GM23338 (cell line): ENCODE results near the gene UCHL1. TPM values are rescaled to one million over a fixed set of nuclear protein-coding genes. Genes with fewer than 3 reads are reported as not detected.

Experiments
- ATAC-seq: fragments of 200-7000 bp; cut with Tn5 transposase; 3 replicates; pipeline ENCODE4 v1.9.1; 2020
- DNase-seq: peaks from one replicate; pipeline ENCODE4 v3.0.0-alpha.2; 2015; ENCODE audit warnings: low spot score
- H2AFZ ChIP-seq: fragments of 200-600 bp; sonication (generic); 2 replicates; pipeline ENCODE4 v1.8.0; 2016; ENCODE audit warnings: antibody characterized with exemption, mild to moderate bottlenecking, moderate library complexity
- H3F3A ChIP-seq: fragments of 200-600 bp; sonication (generic); replicated peaks from 2 replicates; pipeline ENCODE4 v1.8.0; 2017; ENCODE audit warnings: antibody characterized with exemption, mixed run types, low read depth
- H3K27ac ChIP-seq: fragments of 200-600 bp; sonication (generic); 2 replicates; pipeline ENCODE4 v1.6.1; 2016; ENCODE audit warnings: low read depth
- H3K27me3 ChIP-seq: fragments of 200-600 bp; sonication (generic); 2 replicates; pipeline ENCODE4 v1.8.0; 2016; ENCODE audit warnings: mild to moderate bottlenecking, mixed run types, moderate library complexity; ENCODE audit not compliant: insufficient read depth
- H3K36me3 ChIP-seq: fragments of 200-600 bp; sonication (generic); 2 replicates; pipeline ENCODE4 v1.8.0; 2016; ENCODE audit warnings: mild to moderate bottlenecking; ENCODE audit not compliant: insufficient read depth
- H3K4me1 ChIP-seq: fragments of 200-600 bp; sonication (generic); 2 replicates; pipeline ENCODE4 v1.8.0; 2016; ENCODE audit warnings: mild to moderate bottlenecking, moderate library complexity; ENCODE audit not compliant: insufficient read depth
- H3K4me2 ChIP-seq: fragments of 200-600 bp; sonication (generic); 2 replicates; pipeline ENCODE4 v1.7.1; 2017; ENCODE audit warnings: mixed run types
- H3K4me3 ChIP-seq: fragments of 200-600 bp; sonication (generic); 2 replicates; pipeline ENCODE4 v1.6.1; 2016; ENCODE audit warnings: mixed run types
- H3K79me2 ChIP-seq: fragments of 200-600 bp; sonication (generic); replicated peaks from 2 replicates; pipeline ENCODE4 v1.8.0; 2017; ENCODE audit warnings: mild to moderate bottlenecking; ENCODE audit not compliant: insufficient read depth
- H3K9me2 ChIP-seq: fragments of 200-600 bp; sonication (generic); 2 replicates; pipeline ENCODE4 v1.8.0; 2017; ENCODE audit not compliant: insufficient read depth
- H4K20me1 ChIP-seq: fragments of 200-600 bp; sonication (generic); replicated peaks from 2 replicates; pipeline ENCODE4 v1.8.0; 2017; ENCODE audit warnings: mild to moderate bottlenecking; ENCODE audit not compliant: insufficient read depth
- H3K27ac Mint-ChIP-seq: 2 replicates; pipeline ENCODE4 v1.8.0; 2020; ENCODE audit warnings: inconsistent platforms, mild to moderate bottlenecking, moderate library complexity, mixed read lengths
- H3K27me3 Mint-ChIP-seq: 3 replicates; pipeline ENCODE4 v1.8.0; 2022; ENCODE audit warnings: low read depth, mild to moderate bottlenecking, moderate library complexity, mixed read lengths, inconsistent platforms; ENCODE audit not compliant: insufficient read depth, poor library complexity
- H3K36me3 Mint-ChIP-seq: 3 replicates; pipeline ENCODE4 v1.8.0; 2021; ENCODE audit warnings: low read depth, mild to moderate bottlenecking, inconsistent platforms, moderate library complexity, mixed read lengths
- H3K4me1 Mint-ChIP-seq: 3 replicates; pipeline ENCODE4 v1.8.0; 2020; ENCODE audit warnings: mild to moderate bottlenecking, inconsistent platforms, mixed read lengths
- H3K4me3 Mint-ChIP-seq: 3 replicates; pipeline ENCODE4 v1.8.0; 2021; ENCODE audit warnings: moderate library complexity, mild to moderate bottlenecking, inconsistent platforms, mixed read lengths
- H3K9me3 Mint-ChIP-seq: 3 replicates; pipeline ENCODE4 v1.8.0; 2020; ENCODE audit warnings: moderate library complexity, mild to moderate bottlenecking, inconsistent platforms, mixed read lengths
- CREB1 ChIP-seq: fragments of 250-450 bp; sonication (Bioruptor Pico); IDR thresholded peaks from 2 replicates; pipeline ENCODE4 v1.5.0; 2020; ENCODE audit warnings: low read depth, mild to moderate bottlenecking, moderate library complexity
- EZH2 ChIP-seq: fragments of 200-600 bp; sonication (generic); IDR thresholded peaks from one replicate; pipeline ENCODE4 v1.8.0; 2017; ENCODE audit warnings: antibody characterized with exemption, mild to moderate bottlenecking, low read depth; ENCODE audit not compliant: unreplicated experiment
- EZH2phosphoT487 ChIP-seq: fragments of 200-600 bp; sonication (generic); IDR thresholded peaks from one replicate; pipeline ENCODE4 v1.8.1; 2018; ENCODE audit warnings: antibody characterized with exemption; ENCODE audit not compliant: unreplicated experiment
- JUNB ChIP-seq: IDR thresholded peaks from one replicate; pipeline ENCODE4 v1.6.1; 2016; ENCODE audit warnings: antibody characterized with exemption; ENCODE audit not compliant: unreplicated experiment
- NANOG ChIP-seq: IDR thresholded peaks from 2 replicates; pipeline ENCODE4 v1.6.1; 2016; ENCODE audit warnings: antibody characterized with exemption, borderline replicate concordance
- POLR2AphosphoS5 ChIP-seq: IDR thresholded peaks from 2 replicates; pipeline ENCODE4 v1.6.1; 2016; ENCODE audit warnings: antibody characterized with exemption, low read depth
- STAT1 ChIP-seq: IDR thresholded peaks from one replicate; pipeline ENCODE4 v1.6.1; 2016; ENCODE audit warnings: antibody characterized with exemption; ENCODE audit not compliant: unreplicated experiment
- ZNF114 ChIP-seq: fragments of 250-450 bp; sonication (Bioruptor Pico); IDR thresholded peaks from 2 replicates; pipeline ENCODE4 v1.5.0; 2020; ENCODE audit warnings: mild to moderate bottlenecking, moderate library complexity
- ZNF331 ChIP-seq: fragments of 250-450 bp; sonication (Bioruptor Pico); IDR thresholded peaks from 2 replicates; pipeline ENCODE4 v1.5.0; 2020; ENCODE audit warnings: low read depth, mild to moderate bottlenecking, moderate library complexity
- polyA plus RNA-seq: library from polyadenylated mRNA; unstranded; fragments of >200 nt; fragmentation: Nextera tagmentation; extraction: Ambion mirVana; gene quantifications from 2 replicates; pipeline ENCODE4 v1.2.1, GENCODE V29; 2016
- total RNA-seq: library from RNA; depleted of rRNA; stranded (reverse); fragments of >200 nt; shearing (Covaris generic); gene quantifications from 2 replicates; pipeline ENCODE4 v1.2.3, GENCODE V29; 2014
- TF ChIP-seq, protein P1 (sequence below): IDR thresholded peaks from 2 replicates; pipeline ENCODE4 v1.6.1; 2016; ENCODE audit warnings: antibody characterized with exemption
- TF ChIP-seq, protein P2 (sequence below), 2 experiments: fragments of 200-600 bp in 1 of 2; sonication (generic) in 1 of 2; conservative IDR thresholded peaks; 2 replicates each; pipeline versions ENCODE4 v1.5.1 to v1.6.1; 2016 to 2017; ENCODE audit warnings: antibody characterized with exemption in 2 of 2, low read depth in 2 of 2, mild to moderate bottlenecking in 2 of 2, moderate library complexity in 1 of 2
- TF ChIP-seq, protein P3 (sequence below): fragments of 250-450 bp; sonication (Bioruptor Pico); IDR thresholded peaks from 2 replicates; pipeline ENCODE4 v1.5.0; 2020; ENCODE audit warnings: mild to moderate bottlenecking, moderate library complexity
- TF ChIP-seq, protein P4 (sequence below): IDR thresholded peaks from one replicate; pipeline ENCODE4 v1.6.1; 2018; ENCODE audit warnings: antibody characterized with exemption; ENCODE audit not compliant: unreplicated experiment

Gene UCHL1
- total and polyA plus RNA-seq, 2 experiments from 2014 or later, result 998 to 1,758 TPM

DNA sequence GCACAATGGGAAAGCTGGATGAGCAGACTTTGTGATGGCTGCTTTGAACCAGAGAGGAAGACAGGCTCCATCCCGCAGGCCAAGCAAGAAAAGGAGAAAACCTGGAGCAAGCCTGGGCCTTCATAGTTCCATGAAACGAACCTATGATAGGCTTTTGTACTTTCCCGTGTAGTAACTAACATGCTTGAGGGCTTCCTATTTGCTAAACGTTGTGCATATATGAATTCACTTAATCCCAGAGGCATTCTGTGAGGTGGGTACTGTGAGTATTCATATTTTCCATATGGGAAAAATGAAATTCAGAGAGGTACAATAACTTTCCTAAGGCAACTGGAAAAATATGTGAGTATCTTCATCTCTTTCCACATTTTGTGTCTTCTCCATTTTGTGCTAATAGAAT lies 28.8 kb upstream of the UCHL1 start:
- Histone ChIP-seq H3K4me2 (no peak overlapping the region), H3K9me2 (no peaks in the 10 kb centered on the region), H4K20me1 (no peaks in the 10 kb centered on the region), H3K4me3 (no peak overlapping the region), H3F3A (no peaks in the 10 kb centered on the region), H3K36me3 (no peaks in the 10 kb centered on the region), H3K27me3 (no peaks in the 10 kb centered on the region), H2AFZ (peak overlapping the region; percentile 49; the same call in 1 of the 2 replicates), H3K79me2 (no peaks in the 10 kb centered on the region), H3K4me1 (no peaks in the 10 kb centered on the region), H3K27ac (no peak overlapping the region)
- ATAC-seq (no peak), DNase-seq (no peak)
- no peaks in the 10 kb centered on the region for H3K9me3 Mint-ChIP-seq
- TF ChIP-seq, protein P1, sequence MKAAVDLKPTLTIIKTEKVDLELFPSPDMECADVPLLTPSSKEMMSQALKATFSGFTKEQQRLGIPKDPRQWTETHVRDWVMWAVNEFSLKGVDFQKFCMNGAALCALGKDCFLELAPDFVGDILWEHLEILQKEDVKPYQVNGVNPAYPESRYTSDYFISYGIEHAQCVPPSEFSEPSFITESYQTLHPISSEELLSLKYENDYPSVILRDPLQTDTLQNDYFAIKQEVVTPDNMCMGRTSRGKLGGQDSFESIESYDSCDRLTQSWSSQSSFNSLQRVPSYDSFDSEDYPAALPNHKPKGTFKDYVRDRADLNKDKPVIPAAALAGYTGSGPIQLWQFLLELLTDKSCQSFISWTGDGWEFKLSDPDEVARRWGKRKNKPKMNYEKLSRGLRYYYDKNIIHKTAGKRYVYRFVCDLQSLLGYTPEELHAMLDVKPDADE, result no peak
- TF ChIP-seq STAT1, result no peak
- no peak for TF ChIP-seq POLR2AphosphoS5
- no peak for TF ChIP-seq NANOG
- TF ChIP-seq EZH2, result no peak
- TF ChIP-seq EZH2phosphoT487, result no peak
- TF ChIP-seq, protein P2, sequence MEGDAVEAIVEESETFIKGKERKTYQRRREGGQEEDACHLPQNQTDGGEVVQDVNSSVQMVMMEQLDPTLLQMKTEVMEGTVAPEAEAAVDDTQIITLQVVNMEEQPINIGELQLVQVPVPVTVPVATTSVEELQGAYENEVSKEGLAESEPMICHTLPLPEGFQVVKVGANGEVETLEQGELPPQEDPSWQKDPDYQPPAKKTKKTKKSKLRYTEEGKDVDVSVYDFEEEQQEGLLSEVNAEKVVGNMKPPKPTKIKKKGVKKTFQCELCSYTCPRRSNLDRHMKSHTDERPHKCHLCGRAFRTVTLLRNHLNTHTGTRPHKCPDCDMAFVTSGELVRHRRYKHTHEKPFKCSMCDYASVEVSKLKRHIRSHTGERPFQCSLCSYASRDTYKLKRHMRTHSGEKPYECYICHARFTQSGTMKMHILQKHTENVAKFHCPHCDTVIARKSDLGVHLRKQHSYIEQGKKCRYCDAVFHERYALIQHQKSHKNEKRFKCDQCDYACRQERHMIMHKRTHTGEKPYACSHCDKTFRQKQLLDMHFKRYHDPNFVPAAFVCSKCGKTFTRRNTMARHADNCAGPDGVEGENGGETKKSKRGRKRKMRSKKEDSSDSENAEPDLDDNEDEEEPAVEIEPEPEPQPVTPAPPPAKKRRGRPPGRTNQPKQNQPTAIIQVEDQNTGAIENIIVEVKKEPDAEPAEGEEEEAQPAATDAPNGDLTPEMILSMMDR (conservative IDR thresholded peaks at IDR 0.05; ENCODE audit: low read depth in 2 of 2), result no peak
- TF ChIP-seq, protein P3, sequence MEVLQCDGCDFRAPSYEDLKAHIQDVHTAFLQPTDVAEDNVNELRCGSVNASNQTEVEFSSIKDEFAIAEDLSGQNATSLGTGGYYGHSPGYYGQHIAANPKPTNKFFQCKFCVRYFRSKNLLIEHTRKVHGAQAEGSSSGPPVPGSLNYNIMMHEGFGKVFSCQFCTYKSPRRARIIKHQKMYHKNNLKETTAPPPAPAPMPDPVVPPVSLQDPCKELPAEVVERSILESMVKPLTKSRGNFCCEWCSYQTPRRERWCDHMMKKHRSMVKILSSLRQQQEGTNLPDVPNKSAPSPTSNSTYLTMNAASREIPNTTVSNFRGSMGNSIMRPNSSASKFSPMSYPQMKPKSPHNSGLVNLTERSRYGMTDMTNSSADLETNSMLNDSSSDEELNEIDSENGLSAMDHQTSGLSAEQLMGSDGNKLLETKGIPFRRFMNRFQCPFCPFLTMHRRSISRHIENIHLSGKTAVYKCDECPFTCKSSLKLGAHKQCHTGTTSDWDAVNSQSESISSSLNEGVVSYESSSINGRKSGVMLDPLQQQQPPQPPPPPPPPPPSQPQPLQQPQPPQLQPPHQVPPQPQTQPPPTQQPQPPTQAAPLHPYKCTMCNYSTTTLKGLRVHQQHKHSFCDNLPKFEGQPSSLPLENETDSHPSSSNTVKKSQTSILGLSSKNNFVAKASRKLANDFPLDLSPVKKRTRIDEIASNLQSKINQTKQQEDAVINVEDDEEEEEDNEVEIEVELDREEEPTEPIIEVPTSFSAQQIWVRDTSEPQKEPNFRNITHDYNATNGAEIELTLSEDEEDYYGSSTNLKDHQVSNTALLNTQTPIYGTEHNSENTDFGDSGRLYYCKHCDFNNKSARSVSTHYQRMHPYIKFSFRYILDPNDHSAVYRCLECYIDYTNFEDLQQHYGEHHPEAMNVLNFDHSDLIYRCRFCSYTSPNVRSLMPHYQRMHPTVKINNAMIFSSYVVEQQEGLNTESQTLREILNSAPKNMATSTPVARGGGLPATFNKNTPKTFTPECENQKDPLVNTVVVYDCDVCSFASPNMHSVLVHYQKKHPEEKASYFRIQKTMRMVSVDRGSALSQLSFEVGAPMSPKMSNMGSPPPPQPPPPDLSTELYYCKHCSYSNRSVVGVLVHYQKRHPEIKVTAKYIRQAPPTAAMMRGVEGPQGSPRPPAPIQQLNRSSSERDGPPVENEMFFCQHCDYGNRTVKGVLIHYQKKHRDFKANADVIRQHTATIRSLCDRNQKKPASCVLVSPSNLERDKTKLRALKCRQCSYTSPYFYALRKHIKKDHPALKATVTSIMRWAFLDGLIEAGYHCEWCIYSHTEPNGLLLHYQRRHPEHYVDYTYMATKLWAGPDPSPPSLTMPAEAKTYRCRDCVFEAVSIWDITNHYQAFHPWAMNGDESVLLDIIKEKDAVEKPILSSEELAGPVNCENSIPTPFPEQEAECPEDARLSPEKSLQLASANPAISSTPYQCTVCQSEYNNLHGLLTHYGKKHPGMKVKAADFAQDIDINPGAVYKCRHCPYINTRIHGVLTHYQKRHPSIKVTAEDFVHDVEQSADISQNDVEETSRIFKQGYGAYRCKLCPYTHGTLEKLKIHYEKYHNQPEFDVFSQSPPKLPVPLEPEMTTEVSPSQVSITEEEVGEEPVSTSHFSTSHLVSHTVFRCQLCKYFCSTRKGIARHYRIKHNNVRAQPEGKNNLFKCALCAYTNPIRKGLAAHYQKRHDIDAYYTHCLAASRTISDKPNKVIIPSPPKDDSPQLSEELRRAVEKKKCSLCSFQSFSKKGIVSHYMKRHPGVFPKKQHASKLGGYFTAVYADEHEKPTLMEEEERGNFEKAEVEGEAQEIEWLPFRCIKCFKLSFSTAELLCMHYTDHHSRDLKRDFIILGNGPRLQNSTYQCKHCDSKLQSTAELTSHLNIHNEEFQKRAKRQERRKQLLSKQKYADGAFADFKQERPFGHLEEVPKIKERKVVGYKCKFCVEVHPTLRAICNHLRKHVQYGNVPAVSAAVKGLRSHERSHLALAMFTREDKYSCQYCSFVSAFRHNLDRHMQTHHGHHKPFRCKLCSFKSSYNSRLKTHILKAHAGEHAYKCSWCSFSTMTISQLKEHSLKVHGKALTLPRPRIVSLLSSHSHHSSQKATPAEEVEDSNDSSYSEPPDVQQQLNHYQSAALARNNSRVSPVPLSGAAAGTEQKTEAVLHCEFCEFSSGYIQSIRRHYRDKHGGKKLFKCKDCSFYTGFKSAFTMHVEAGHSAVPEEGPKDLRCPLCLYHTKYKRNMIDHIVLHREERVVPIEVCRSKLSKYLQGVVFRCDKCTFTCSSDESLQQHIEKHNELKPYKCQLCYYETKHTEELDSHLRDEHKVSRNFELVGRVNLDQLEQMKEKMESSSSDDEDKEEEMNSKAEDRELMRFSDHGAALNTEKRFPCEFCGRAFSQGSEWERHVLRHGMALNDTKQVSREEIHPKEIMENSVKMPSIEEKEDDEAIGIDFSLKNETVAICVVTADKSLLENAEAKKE (CRISPR knock-in tag), result no peak
- TF ChIP-seq CREB1, result no peak
- no peak for TF ChIP-seq JUNB
- no peak for TF ChIP-seq ZNF331
- no peak for TF ChIP-seq ZNF114 (CRISPR knock-in tag)
- TF ChIP-seq, protein P4, sequence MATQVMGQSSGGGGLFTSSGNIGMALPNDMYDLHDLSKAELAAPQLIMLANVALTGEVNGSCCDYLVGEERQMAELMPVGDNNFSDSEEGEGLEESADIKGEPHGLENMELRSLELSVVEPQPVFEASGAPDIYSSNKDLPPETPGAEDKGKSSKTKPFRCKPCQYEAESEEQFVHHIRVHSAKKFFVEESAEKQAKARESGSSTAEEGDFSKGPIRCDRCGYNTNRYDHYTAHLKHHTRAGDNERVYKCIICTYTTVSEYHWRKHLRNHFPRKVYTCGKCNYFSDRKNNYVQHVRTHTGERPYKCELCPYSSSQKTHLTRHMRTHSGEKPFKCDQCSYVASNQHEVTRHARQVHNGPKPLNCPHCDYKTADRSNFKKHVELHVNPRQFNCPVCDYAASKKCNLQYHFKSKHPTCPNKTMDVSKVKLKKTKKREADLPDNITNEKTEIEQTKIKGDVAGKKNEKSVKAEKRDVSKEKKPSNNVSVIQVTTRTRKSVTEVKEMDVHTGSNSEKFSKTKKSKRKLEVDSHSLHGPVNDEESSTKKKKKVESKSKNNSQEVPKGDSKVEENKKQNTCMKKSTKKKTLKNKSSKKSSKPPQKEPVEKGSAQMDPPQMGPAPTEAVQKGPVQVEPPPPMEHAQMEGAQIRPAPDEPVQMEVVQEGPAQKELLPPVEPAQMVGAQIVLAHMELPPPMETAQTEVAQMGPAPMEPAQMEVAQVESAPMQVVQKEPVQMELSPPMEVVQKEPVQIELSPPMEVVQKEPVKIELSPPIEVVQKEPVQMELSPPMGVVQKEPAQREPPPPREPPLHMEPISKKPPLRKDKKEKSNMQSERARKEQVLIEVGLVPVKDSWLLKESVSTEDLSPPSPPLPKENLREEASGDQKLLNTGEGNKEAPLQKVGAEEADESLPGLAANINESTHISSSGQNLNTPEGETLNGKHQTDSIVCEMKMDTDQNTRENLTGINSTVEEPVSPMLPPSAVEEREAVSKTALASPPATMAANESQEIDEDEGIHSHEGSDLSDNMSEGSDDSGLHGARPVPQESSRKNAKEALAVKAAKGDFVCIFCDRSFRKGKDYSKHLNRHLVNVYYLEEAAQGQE, result no peak
- no peak overlapping the region for H3K27ac Mint-ChIP-seq
- no peaks in the 10 kb centered on the region for H3K36me3 Mint-ChIP-seq
- H3K4me1 Mint-ChIP-seq, result peaks cover under 1% of the 10 kb centered on the region; the same call in 2 of the 3 replicates
- no peak overlapping the region for H3K4me3 Mint-ChIP-seq
- peaks cover 1% of the 10 kb centered on the region for H3K27me3 Mint-ChIP-seq
